ENCODE results near the gene SPTBN5. TPM values are rescaled to one million over a fixed set of nuclear protein-coding genes. Genes with fewer than 3 reads are reported as not detected.
A peak's percentile ranks its signal among the peaks of the same experiment; 100 is the strongest.

The SPTBN5 gene
- total RNA-seq, 1 experiment from 2014 or later, result 2.1 TPM

DNA sequence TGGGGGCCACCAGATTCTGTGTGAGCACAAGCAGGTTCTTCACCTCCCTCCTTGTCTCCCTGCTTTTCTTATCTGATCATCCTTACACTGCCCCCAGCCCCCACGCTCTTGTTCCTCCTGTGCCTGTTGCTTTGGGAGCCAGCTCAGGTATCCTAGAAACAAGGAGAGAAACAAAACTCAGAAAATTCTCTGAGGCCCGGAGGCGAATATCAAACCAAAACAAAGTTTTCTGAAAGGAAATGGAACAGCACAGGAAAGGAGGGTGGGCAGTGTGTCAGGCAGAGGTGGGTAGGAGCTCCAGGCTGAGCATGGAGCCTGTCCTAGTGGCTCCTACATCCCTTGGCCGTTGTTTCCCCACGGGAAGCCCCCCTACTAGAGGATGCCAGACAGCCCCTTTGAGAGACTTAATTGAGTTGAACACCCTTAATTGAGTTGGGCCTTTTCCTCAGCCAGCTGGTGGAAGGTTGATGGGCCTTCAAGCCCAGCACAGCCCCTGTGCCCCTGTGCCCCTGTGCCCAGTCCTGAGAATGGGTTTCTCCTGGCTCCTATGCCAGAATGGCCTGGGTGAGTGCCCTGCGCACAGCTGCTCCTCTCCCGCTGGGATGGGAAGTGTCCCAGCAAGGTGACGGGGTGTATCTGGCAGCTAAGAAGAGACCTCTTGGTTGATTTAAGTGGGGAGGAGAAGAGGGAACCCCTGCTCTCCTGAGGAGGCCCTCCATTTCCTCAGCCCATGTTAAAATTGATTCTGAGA lies 88.8 kb downstream of the SPTBN5 start:
- ChIA-PET POLR2A (no interaction called here), CTCF (no interaction called here)
- DNase-seq (ENCODE audit: low read depth, low spot score) (no peak), ATAC-seq (no peak)
- Histone ChIP-seq H3K27me3 (ENCODE audit: control insufficient read depth, insufficient read depth, low read length) (no peaks in the 10 kb centered on the region), H3K36me3 (ENCODE audit: control insufficient read depth, insufficient read depth, low read length) (no peaks in the 10 kb centered on the region), H3K4me1 (ENCODE audit: control insufficient read depth, insufficient read depth, low read length) (no peaks in the 10 kb centered on the region; the same call in 1 of the 2 replicates), H3K9me3 (ENCODE audit: control insufficient read depth, insufficient read depth, low read depth, low read length) (no peaks in the 10 kb centered on the region), H3K27ac (ENCODE audit: low read length) (no peak overlapping the region), H3K4me3 (ENCODE audit: low read depth in 2 of 2, low read length in 2 of 2) (no peak overlapping the region)
- intact Hi-C loops (cut with micrococcal nuclease; ENCODE audit: unreplicated experiment), result no loop called here
- BruUV-seq (replicated peaks), result no TSS peak
- in situ Hi-C loops (cut with HindIII; ENCODE audit: low pct_unique_long_range_greater_than_20kb, low sequenced_read_pairs), result no loop called here
- TF ChIP-seq, protein P1, sequence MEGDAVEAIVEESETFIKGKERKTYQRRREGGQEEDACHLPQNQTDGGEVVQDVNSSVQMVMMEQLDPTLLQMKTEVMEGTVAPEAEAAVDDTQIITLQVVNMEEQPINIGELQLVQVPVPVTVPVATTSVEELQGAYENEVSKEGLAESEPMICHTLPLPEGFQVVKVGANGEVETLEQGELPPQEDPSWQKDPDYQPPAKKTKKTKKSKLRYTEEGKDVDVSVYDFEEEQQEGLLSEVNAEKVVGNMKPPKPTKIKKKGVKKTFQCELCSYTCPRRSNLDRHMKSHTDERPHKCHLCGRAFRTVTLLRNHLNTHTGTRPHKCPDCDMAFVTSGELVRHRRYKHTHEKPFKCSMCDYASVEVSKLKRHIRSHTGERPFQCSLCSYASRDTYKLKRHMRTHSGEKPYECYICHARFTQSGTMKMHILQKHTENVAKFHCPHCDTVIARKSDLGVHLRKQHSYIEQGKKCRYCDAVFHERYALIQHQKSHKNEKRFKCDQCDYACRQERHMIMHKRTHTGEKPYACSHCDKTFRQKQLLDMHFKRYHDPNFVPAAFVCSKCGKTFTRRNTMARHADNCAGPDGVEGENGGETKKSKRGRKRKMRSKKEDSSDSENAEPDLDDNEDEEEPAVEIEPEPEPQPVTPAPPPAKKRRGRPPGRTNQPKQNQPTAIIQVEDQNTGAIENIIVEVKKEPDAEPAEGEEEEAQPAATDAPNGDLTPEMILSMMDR (IDR thresholded peaks at IDR 0.05), result no peak
- no peak for TF ChIP-seq TCF7L2 (IDR thresholded peaks at IDR 0.05; ENCODE audit: low read depth, low read length)
- TF ChIP-seq, protein P2, sequence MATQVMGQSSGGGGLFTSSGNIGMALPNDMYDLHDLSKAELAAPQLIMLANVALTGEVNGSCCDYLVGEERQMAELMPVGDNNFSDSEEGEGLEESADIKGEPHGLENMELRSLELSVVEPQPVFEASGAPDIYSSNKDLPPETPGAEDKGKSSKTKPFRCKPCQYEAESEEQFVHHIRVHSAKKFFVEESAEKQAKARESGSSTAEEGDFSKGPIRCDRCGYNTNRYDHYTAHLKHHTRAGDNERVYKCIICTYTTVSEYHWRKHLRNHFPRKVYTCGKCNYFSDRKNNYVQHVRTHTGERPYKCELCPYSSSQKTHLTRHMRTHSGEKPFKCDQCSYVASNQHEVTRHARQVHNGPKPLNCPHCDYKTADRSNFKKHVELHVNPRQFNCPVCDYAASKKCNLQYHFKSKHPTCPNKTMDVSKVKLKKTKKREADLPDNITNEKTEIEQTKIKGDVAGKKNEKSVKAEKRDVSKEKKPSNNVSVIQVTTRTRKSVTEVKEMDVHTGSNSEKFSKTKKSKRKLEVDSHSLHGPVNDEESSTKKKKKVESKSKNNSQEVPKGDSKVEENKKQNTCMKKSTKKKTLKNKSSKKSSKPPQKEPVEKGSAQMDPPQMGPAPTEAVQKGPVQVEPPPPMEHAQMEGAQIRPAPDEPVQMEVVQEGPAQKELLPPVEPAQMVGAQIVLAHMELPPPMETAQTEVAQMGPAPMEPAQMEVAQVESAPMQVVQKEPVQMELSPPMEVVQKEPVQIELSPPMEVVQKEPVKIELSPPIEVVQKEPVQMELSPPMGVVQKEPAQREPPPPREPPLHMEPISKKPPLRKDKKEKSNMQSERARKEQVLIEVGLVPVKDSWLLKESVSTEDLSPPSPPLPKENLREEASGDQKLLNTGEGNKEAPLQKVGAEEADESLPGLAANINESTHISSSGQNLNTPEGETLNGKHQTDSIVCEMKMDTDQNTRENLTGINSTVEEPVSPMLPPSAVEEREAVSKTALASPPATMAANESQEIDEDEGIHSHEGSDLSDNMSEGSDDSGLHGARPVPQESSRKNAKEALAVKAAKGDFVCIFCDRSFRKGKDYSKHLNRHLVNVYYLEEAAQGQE (IDR thresholded peaks at IDR 0.05; ENCODE audit: insufficient read depth in 1 of 2, low read depth in 2 of 2, low read length in 1 of 2), result no peak
- no peak for TF ChIP-seq POLR2AphosphoS5 (IDR thresholded peaks at IDR 0.05; ENCODE audit: low read depth, low read length)
- TF ChIP-seq SIN3A (IDR thresholded peaks at IDR 0.05; ENCODE audit: borderline replicate concordance, insufficient read depth, low read depth, low read length), result no peak

GRCh38 chr15:41804361-41804760 lies 89.5 kb downstream of the SPTBN5 start:
- ATAC-seq, result peak; percentile 29; the same call in 1 of the 2 replicates
- ChIA-PET POLR2A (no interaction called here), CTCF (no interaction called here)
- Histone ChIP-seq H3K27me3 (ENCODE audit: control insufficient read depth, insufficient read depth, low read length) (no peaks in the 10 kb centered on the region), H3K9me3 (ENCODE audit: control insufficient read depth, insufficient read depth, low read depth, low read length) (no peaks in the 10 kb centered on the region), H3K36me3 (ENCODE audit: control insufficient read depth, insufficient read depth, low read length) (no peaks in the 10 kb centered on the region; the same call in 1 of the 2 replicates), H3K4me3 (ENCODE audit: low read depth in 2 of 2, low read length in 2 of 2) (no peak overlapping the region), H3K27ac (ENCODE audit: low read length) (no peak overlapping the region), H3K4me1 (ENCODE audit: control insufficient read depth, insufficient read depth, low read length) (no peaks in the 10 kb centered on the region; the same call in 1 of the 2 replicates)
- BruUV-seq (replicated peaks), result no TSS peak
- TF ChIP-seq TCF7L2 (IDR thresholded peaks at IDR 0.05; ENCODE audit: low read depth, low read length) (no peak), SIN3A (IDR thresholded peaks at IDR 0.05; ENCODE audit: borderline replicate concordance, insufficient read depth, low read depth, low read length) (no peak), POLR2AphosphoS5 (IDR thresholded peaks at IDR 0.05; ENCODE audit: low read depth, low read length) (no peak)
- TF ChIP-seq, protein P1 (IDR thresholded peaks at IDR 0.05), result no peak
- TF ChIP-seq, protein P2 (IDR thresholded peaks at IDR 0.05; ENCODE audit: insufficient read depth in 1 of 2, low read depth in 2 of 2, low read length in 1 of 2), result no peak
- DNase-seq (ENCODE audit: low read depth, low spot score), result no peak
- intact Hi-C loops (cut with micrococcal nuclease; ENCODE audit: unreplicated experiment), result no loop called here
- in situ Hi-C loops (cut with HindIII; ENCODE audit: low pct_unique_long_range_greater_than_20kb, low sequenced_read_pairs), result no loop called here
